Measurements from ENCODE around the gene ABR.

DNA sequence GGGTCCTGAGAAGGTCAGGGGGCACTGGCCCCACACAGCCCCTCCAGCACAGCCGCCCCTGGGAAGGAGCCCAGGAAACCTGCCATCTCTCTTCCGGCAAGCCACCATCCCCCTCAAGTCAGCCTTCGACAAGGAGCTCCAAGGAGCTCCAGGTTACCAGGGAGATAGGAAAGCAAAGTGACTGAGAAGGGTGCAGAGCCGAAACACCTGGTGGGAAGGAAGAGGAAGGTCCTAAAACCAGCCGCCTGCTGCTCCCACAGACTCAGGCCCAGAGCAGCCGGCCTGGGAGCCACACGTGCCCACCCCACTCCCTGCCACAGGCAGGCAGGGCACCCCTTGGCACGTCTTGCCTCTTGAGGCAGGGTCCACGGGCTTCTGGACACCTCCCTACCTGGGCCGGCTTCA is 102.2 kb downstream of the ABR start:
- no peak for TF ChIP-seq EZH2 (IDR thresholded peaks at IDR 0.05)
- TF ChIP-seq, protein P1, sequence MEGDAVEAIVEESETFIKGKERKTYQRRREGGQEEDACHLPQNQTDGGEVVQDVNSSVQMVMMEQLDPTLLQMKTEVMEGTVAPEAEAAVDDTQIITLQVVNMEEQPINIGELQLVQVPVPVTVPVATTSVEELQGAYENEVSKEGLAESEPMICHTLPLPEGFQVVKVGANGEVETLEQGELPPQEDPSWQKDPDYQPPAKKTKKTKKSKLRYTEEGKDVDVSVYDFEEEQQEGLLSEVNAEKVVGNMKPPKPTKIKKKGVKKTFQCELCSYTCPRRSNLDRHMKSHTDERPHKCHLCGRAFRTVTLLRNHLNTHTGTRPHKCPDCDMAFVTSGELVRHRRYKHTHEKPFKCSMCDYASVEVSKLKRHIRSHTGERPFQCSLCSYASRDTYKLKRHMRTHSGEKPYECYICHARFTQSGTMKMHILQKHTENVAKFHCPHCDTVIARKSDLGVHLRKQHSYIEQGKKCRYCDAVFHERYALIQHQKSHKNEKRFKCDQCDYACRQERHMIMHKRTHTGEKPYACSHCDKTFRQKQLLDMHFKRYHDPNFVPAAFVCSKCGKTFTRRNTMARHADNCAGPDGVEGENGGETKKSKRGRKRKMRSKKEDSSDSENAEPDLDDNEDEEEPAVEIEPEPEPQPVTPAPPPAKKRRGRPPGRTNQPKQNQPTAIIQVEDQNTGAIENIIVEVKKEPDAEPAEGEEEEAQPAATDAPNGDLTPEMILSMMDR (IDR thresholded peaks at IDR 0.05), result no peak
